ENCODE data around the gene RNF225. TPM values are rescaled to one million over a fixed set of nuclear protein-coding genes. Genes with fewer than 3 reads are reported as not detected.
A peak's percentile ranks its signal among the peaks of the same experiment; 100 is the strongest.

RNF225 gene
- total RNA-seq, 1 experiment from 2014 or later, result 1.8 TPM

DNA sequence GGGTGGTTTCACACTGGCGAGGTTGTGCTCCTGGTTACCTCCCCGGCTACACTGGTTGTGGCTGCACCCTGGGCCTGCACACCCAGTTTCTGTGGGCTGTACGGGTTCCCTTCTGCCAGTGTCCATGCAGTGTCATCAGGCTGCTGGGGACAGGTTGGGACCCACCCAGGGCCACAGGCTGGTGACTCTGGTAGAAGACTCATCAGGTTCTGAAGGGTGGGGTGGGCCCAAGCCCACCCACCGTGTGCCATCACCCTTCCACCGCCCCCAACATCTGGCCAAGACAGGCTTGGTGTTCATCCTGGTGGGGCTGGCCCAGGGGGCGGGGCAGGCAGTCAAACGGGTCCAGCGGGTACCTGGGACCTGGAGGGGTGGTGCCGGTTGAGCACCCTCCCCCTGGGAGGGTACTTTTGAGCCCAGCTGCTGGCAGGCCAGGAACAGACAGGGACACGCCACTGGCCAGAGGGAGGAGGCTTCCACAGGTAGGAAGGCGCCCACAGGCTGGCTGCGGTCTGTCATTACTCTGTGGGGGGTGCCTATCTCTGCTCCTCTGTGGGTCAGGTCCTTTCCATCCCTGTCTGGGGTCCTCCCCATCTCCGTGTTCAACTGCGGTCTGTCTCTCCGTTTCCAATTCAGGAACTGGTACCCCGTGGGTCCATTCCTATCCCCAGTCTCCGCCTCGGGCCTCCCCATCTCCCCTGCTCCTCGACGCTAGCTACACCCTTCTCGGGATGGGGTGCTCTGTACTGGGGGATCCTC lies at the start of gene RNF225 (continued):
- TF ChIP-seq, protein P1, sequence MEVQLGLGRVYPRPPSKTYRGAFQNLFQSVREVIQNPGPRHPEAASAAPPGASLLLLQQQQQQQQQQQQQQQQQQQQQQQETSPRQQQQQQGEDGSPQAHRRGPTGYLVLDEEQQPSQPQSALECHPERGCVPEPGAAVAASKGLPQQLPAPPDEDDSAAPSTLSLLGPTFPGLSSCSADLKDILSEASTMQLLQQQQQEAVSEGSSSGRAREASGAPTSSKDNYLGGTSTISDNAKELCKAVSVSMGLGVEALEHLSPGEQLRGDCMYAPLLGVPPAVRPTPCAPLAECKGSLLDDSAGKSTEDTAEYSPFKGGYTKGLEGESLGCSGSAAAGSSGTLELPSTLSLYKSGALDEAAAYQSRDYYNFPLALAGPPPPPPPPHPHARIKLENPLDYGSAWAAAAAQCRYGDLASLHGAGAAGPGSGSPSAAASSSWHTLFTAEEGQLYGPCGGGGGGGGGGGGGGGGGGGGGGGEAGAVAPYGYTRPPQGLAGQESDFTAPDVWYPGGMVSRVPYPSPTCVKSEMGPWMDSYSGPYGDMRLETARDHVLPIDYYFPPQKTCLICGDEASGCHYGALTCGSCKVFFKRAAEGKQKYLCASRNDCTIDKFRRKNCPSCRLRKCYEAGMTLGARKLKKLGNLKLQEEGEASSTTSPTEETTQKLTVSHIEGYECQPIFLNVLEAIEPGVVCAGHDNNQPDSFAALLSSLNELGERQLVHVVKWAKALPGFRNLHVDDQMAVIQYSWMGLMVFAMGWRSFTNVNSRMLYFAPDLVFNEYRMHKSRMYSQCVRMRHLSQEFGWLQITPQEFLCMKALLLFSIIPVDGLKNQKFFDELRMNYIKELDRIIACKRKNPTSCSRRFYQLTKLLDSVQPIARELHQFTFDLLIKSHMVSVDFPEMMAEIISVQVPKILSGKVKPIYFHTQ (CRISPR knock-in tag; IDR thresholded peaks at IDR 0.05), result peak; percentile 44; the same call in 1 of the 2 replicates
- no peak for TF ChIP-seq MXD4 (CRISPR knock-in tag; IDR thresholded peaks at IDR 0.05; ENCODE audit: borderline replicate concordance)
- no peak for TF ChIP-seq ATF6 (CRISPR knock-in tag; IDR thresholded peaks at IDR 0.05)
- TF ChIP-seq TP53 (CRISPR knock-in tag; IDR thresholded peaks at IDR 0.05), result no peak
- TF ChIP-seq EMX1 (CRISPR knock-in tag; IDR thresholded peaks at IDR 0.05), result peak; percentile 89
- TF ChIP-seq ETV6 (CRISPR knock-in tag; IDR thresholded peaks at IDR 0.05), result no peak
- TF ChIP-seq ZNF416 (CRISPR knock-in tag; IDR thresholded peaks at IDR 0.05), result peak; percentile 54
- TF ChIP-seq ZNF121 (CRISPR knock-in tag; IDR thresholded peaks at IDR 0.05), result no peak
- no peak for TF ChIP-seq ELF4 (CRISPR knock-in tag; IDR thresholded peaks at IDR 0.05; ENCODE audit: low read depth)
- TF ChIP-seq ZNF671 (CRISPR knock-in tag; IDR thresholded peaks at IDR 0.05), result peak; percentile 17; the same call in 1 of the 2 replicates
- TF ChIP-seq RORB (CRISPR knock-in tag; IDR thresholded peaks at IDR 0.05), result no peak
- no peak for TF ChIP-seq OVOL2 (CRISPR knock-in tag; IDR thresholded peaks at IDR 0.05; ENCODE audit: borderline replicate concordance)
- TF ChIP-seq, protein P2, sequence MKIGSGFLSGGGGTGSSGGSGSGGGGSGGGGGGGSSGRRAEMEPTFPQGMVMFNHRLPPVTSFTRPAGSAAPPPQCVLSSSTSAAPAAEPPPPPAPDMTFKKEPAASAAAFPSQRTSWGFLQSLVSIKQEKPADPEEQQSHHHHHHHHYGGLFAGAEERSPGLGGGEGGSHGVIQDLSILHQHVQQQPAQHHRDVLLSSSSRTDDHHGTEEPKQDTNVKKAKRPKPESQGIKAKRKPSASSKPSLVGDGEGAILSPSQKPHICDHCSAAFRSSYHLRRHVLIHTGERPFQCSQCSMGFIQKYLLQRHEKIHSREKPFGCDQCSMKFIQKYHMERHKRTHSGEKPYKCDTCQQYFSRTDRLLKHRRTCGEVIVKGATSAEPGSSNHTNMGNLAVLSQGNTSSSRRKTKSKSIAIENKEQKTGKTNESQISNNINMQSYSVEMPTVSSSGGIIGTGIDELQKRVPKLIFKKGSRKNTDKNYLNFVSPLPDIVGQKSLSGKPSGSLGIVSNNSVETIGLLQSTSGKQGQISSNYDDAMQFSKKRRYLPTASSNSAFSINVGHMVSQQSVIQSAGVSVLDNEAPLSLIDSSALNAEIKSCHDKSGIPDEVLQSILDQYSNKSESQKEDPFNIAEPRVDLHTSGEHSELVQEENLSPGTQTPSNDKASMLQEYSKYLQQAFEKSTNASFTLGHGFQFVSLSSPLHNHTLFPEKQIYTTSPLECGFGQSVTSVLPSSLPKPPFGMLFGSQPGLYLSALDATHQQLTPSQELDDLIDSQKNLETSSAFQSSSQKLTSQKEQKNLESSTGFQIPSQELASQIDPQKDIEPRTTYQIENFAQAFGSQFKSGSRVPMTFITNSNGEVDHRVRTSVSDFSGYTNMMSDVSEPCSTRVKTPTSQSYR (CRISPR knock-in tag; IDR thresholded peaks at IDR 0.05), result no peak
- no peak for TF ChIP-seq HMGA2 (CRISPR knock-in tag; IDR thresholded peaks at IDR 0.05)
- TF ChIP-seq PRRX2 (CRISPR knock-in tag; IDR thresholded peaks at IDR 0.05), result peak; percentile 94
- peak; percentile 24; the same call in 1 of the 2 replicates for TF ChIP-seq CREB1 (CRISPR knock-in tag; IDR thresholded peaks at IDR 0.05)
- no peak for TF ChIP-seq TCF7 (CRISPR knock-in tag; IDR thresholded peaks at IDR 0.05; ENCODE audit: low read depth)
- no peak for TF ChIP-seq SOX15 (CRISPR knock-in tag; IDR thresholded peaks at IDR 0.05)
- no peak for TF ChIP-seq ZNF263 (CRISPR knock-in tag; IDR thresholded peaks at IDR 0.05; ENCODE audit: low read depth)
- TF ChIP-seq, protein P3, sequence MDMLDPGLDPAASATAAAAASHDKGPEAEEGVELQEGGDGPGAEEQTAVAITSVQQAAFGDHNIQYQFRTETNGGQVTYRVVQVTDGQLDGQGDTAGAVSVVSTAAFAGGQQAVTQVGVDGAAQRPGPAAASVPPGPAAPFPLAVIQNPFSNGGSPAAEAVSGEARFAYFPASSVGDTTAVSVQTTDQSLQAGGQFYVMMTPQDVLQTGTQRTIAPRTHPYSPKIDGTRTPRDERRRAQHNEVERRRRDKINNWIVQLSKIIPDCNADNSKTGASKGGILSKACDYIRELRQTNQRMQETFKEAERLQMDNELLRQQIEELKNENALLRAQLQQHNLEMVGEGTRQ (CRISPR knock-in tag; IDR thresholded peaks at IDR 0.05), result no peak
- TF ChIP-seq, protein P4, sequence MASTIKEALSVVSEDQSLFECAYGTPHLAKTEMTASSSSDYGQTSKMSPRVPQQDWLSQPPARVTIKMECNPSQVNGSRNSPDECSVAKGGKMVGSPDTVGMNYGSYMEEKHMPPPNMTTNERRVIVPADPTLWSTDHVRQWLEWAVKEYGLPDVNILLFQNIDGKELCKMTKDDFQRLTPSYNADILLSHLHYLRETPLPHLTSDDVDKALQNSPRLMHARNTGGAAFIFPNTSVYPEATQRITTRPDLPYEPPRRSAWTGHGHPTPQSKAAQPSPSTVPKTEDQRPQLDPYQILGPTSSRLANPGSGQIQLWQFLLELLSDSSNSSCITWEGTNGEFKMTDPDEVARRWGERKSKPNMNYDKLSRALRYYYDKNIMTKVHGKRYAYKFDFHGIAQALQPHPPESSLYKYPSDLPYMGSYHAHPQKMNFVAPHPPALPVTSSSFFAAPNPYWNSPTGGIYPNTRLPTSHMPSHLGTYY (CRISPR knock-in tag; IDR thresholded peaks at IDR 0.05), result peak; percentile 59; the same call in 1 of the 2 replicates
- TF ChIP-seq ZNF138 (CRISPR knock-in tag; conservative IDR thresholded peaks at IDR 0.05), result no peak
- TF ChIP-seq, protein P5, sequence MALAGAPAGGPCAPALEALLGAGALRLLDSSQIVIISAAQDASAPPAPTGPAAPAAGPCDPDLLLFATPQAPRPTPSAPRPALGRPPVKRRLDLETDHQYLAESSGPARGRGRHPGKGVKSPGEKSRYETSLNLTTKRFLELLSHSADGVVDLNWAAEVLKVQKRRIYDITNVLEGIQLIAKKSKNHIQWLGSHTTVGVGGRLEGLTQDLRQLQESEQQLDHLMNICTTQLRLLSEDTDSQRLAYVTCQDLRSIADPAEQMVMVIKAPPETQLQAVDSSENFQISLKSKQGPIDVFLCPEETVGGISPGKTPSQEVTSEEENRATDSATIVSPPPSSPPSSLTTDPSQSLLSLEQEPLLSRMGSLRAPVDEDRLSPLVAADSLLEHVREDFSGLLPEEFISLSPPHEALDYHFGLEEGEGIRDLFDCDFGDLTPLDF (CRISPR knock-in tag; IDR thresholded peaks at IDR 0.05), result no peak
- TF ChIP-seq MLX (CRISPR knock-in tag; IDR thresholded peaks at IDR 0.05), result no peak
- no peak for TF ChIP-seq ZNF317 (CRISPR knock-in tag; IDR thresholded peaks at IDR 0.05; ENCODE audit: borderline replicate concordance, low read depth)
- no peak for TF ChIP-seq JUN (CRISPR knock-in tag; IDR thresholded peaks at IDR 0.05)
- no peak for TF ChIP-seq KAT7 (CRISPR knock-in tag; IDR thresholded peaks at IDR 0.05; ENCODE audit: borderline replicate concordance)
- TF ChIP-seq, protein P6, sequence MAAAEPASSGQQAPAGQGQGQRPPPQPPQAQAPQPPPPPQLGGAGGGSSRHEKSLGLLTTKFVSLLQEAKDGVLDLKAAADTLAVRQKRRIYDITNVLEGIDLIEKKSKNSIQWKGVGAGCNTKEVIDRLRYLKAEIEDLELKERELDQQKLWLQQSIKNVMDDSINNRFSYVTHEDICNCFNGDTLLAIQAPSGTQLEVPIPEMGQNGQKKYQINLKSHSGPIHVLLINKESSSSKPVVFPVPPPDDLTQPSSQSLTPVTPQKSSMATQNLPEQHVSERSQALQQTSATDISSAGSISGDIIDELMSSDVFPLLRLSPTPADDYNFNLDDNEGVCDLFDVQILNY (CRISPR knock-in tag; IDR thresholded peaks at IDR 0.05), result peak; percentile 43; the same call in 1 of the 2 replicates
